HCT116 (cell line): ENCODE results near the gene TFE3. TPM values are rescaled to one million over a fixed set of nuclear protein-coding genes. Genes with fewer than 3 reads are reported as not detected.

ENCODE experiments used
- ATAC-seq: fragments of 200-7000 bp; cut with Tn5 transposase; 2 replicates; pipeline ENCODE4 v1.9.1; 2020; ENCODE audit warnings: mild to moderate bottlenecking, moderate library complexity
- BruUV-seq: library from RNA; stranded (reverse); fragments of 400-500 nt; replicated peaks from 2 replicates; lab custom pipeline; 2021; lab: Mats Ljungman, UMichigan
- CTCF ChIA-PET: fragments of 300-600 bp; sonication (Branson Sonifier 250); formaldehyde crosslinking; loops from one replicate; lab custom pipeline; 2021; ENCODE audit warnings: antibody characterized with exemption; lab: Charles Lee
- POLR2A ChIA-PET: fragments of 300-600, 350-600 bp; sonication (Branson Sonifier 250); formaldehyde crosslinking; loops from one replicate; lab custom pipeline; 2021; ENCODE audit warnings: antibody characterized with exemption; lab: Charles Lee
- RAD21 ChIA-PET, 2 experiments: fragments of 300-600 bp; sonication (Branson Sonifier 250); formaldehyde crosslinking; loops; one replicate each; lab custom pipeline; 2023; ENCODE audit warnings: low total read pairs in 2 of 2; ENCODE audit not compliant: uncharacterized antibody in 2 of 2, unreplicated experiment in 2 of 2, low non-redundant PET in 1 of 2; lab: Charles Lee
- DNase-seq: peaks from one replicate; pipeline ENCODE4 v3.0.0-alpha.2; 2010; ENCODE audit warnings: low read depth, low spot score
- H2AFZ ChIP-seq: fragments of 200-600 bp; shearing (Covaris generic), sonication (generic); 2 replicates; pipeline ENCODE4 v1.6.1; 2017; ENCODE audit warnings: low read depth, mixed run types, mixed read lengths, antibody characterized with exemption, low read length; ENCODE audit not compliant: poor library complexity, severe bottlenecking
- H3K27ac ChIP-seq: 2 replicates; pipeline ENCODE4 v1.5.1; 2012; ENCODE audit warnings: low read depth, low read length
- H3K27me3 ChIP-seq: fragments of 200-600 bp; sonication (generic); 2 replicates; pipeline ENCODE4 v1.6.1; 2016; ENCODE audit warnings: mixed run types, low read length, mixed read lengths; ENCODE audit not compliant: insufficient read depth
- H3K36me3 ChIP-seq, 2 experiments: fragments of 200-500 bp in 1 of 2; fragments of 200-600 bp in 1 of 2; sonication (Bioruptor generic) in 1 of 2; sonication (generic) in 1 of 2; 2 replicates each; pipeline versions ENCODE4 v1.5.1 to v1.6.1; 2014 to 2016; ENCODE audit warnings: low read length in 2 of 2, inconsistent platforms in 1 of 2, mixed read lengths in 1 of 2, mixed run types in 1 of 2; ENCODE audit not compliant: insufficient read depth in 2 of 2, control insufficient read depth in 1 of 2
- H3K4me1 ChIP-seq, 2 experiments: fragments of 200-600 bp in 1 of 2; sonication (generic) in 1 of 2; 2 replicates each; pipeline versions ENCODE4 v1.5.1 to v1.6.1; 2012 to 2017; ENCODE audit warnings: low read length in 2 of 2, inconsistent platforms in 1 of 2, mild to moderate bottlenecking in 1 of 2, mixed read lengths in 1 of 2, mixed run types in 1 of 2, moderate library complexity in 1 of 2; ENCODE audit not compliant: insufficient read depth in 2 of 2, control insufficient read depth in 1 of 2
- H3K4me2 ChIP-seq: fragments of 200-600 bp; sonication (generic); 2 replicates; pipeline ENCODE4 v1.6.1; 2017; ENCODE audit warnings: mixed run types, low read length, mixed read lengths
- H3K4me3 ChIP-seq, 2 experiments: fragments of 200-600 bp in 1 of 2; sonication (generic) in 1 of 2; replicated peaks in 1 of 2; 2 replicates each; pipeline ENCODE4 v1.5.1; 2011 to 2016; ENCODE audit warnings: low read length in 2 of 2, control low read depth in 1 of 2, low read depth in 1 of 2, mild to moderate bottlenecking in 1 of 2, mixed read lengths in 1 of 2, mixed run types in 1 of 2
- H3K79me2 ChIP-seq: fragments of 200-600 bp; sonication (generic); 2 replicates; pipeline ENCODE4 v1.6.1; 2017; ENCODE audit warnings: mild to moderate bottlenecking, mixed run types, low read length, moderate library complexity, mixed read lengths; ENCODE audit not compliant: insufficient read depth
- H3K9ac ChIP-seq: fragments of 200-600 bp; sonication (generic); 2 replicates; pipeline ENCODE4 v1.6.1; 2016; ENCODE audit warnings: low read length, mixed read lengths
- H3K9me2 ChIP-seq: fragments of 200-600 bp; sonication (generic), shearing (Covaris generic); 2 replicates; pipeline ENCODE4 v1.6.1; 2017; ENCODE audit warnings: mixed run types, mild to moderate bottlenecking, moderate library complexity; ENCODE audit not compliant: insufficient read depth
- H3K9me3 ChIP-seq, 2 experiments: fragments of 200-500 bp in 1 of 2; fragments of 200-600 bp in 1 of 2; sonication (Bioruptor generic) in 1 of 2; sonication (generic) in 1 of 2; 2 replicates each; pipeline ENCODE4 v1.6.1; 2014 to 2017; ENCODE audit warnings: low read length in 2 of 2, mixed read lengths in 2 of 2, inconsistent platforms in 1 of 2, low read depth in 1 of 2, mild to moderate bottlenecking in 1 of 2, mixed run types in 1 of 2, moderate library complexity in 1 of 2; ENCODE audit not compliant: control insufficient read depth in 1 of 2, insufficient read depth in 1 of 2
- H4K20me1 ChIP-seq: fragments of 200-600 bp; sonication (generic), shearing (Covaris generic); 2 replicates; pipeline ENCODE4 v1.6.1; 2017; ENCODE audit warnings: mixed run types, mild to moderate bottlenecking, moderate library complexity; ENCODE audit not compliant: insufficient read depth
- CEBPB ChIP-seq: IDR thresholded peaks from 2 replicates; pipeline ENCODE4 v1.6.1; 2012; ENCODE audit warnings: low read depth
- ELF1 ChIP-seq: IDR thresholded peaks from 2 replicates; pipeline ENCODE4 v1.6.1; 2012; ENCODE audit warnings: low read depth, borderline replicate concordance
- FOSL1 ChIP-seq: IDR thresholded peaks from 2 replicates; pipeline ENCODE4 v1.6.1; 2012; ENCODE audit warnings: low read depth
- JUND ChIP-seq: IDR thresholded peaks from 2 replicates; pipeline ENCODE4 v1.6.1; 2012
- POLR2AphosphoS5 ChIP-seq: IDR thresholded peaks from 2 replicates; pipeline ENCODE4 v1.6.1; 2011; ENCODE audit warnings: mild to moderate bottlenecking, low read depth, low read length, moderate library complexity
- SP1 ChIP-seq: IDR thresholded peaks from 2 replicates; pipeline ENCODE4 v1.6.1; 2012; ENCODE audit warnings: low read depth
- ZFX ChIP-seq: fragments of 450-650 bp; IDR thresholded peaks from 2 replicates; pipeline ENCODE4 v1.6.1; 2017
- intact Hi-C: fragments of 100-400 bp; cut with micrococcal nuclease; formaldehyde crosslinking; loops from 2 replicates; pipeline ENCODE4 v1.10.0; 2022
- total RNA-seq: library from RNA; stranded (reverse); gene quantifications from one replicate; pipeline ENCODE4 v1.2.1, GENCODE V29; 2021; ENCODE audit not compliant: unreplicated experiment
- TF ChIP-seq, protein P1 (sequence below): IDR thresholded peaks from 2 replicates; pipeline ENCODE4 v1.6.1; 2012
- TF ChIP-seq, protein P2 (sequence below), 3 experiments: fragments of 200-600 bp in 1 of 3; sonication (generic) in 1 of 3; IDR thresholded peaks in 2 of 3; conservative IDR thresholded peaks in 1 of 3; 2 replicates each; pipeline ENCODE4 v1.5.1; 2012 to 2017; ENCODE audit warnings: low read depth in 2 of 3, low read length in 2 of 3, antibody characterized with exemption in 1 of 3, borderline replicate concordance in 1 of 3, control low read depth in 1 of 3, mild to moderate bottlenecking in 1 of 3, mixed read lengths in 1 of 3, mixed run types in 1 of 3, moderate library complexity in 1 of 3; ENCODE audit not compliant: insufficient read depth in 1 of 3
- TF ChIP-seq, protein P3 (sequence below): IDR thresholded peaks from 2 replicates; pipeline ENCODE4 v1.6.1; 2011; ENCODE audit warnings: mild to moderate bottlenecking, low read length, moderate library complexity; ENCODE audit not compliant: insufficient replicate concordance; ENCODE audit errors: extremely low read depth

TFE3 gene
- total RNA-seq, 1 experiment from 2014 or later = 17.1 TPM

DNA sequence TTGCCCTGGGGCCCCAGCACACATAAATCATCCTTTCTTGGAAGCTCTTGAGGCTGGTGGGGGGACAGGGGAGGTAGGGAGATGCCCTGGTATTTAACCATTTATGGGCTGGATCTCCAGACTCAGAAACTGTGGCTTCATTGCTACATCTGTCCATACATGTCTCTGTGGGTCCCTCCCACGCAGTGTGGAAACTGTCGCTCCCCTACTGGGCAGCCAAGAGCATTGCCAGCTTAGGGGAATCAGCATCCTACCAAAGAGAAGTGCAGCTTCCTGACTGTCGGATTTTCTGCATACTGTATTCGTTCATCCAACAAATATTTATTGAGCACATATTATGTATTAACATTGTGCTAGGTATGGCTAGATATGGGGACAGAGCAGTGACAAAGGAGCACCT is 44.8 kb downstream of the TFE3 start:
- H3K36me3 ChIP-seq = no peaks in the 10 kb centered on the region; a peak in 1 of 4 replicates
- H3K9me3 ChIP-seq = no peaks in the 10 kb centered on the region
- no TSS peak for BruUV-seq
- no peaks in the 10 kb centered on the region for H3K27me3 ChIP-seq
- DNase-seq (no peak), ATAC-seq (no peak)
- no peak overlapping the region for H3K4me2 ChIP-seq
- intact Hi-C loops = no loop called here
- H3K9me2 ChIP-seq = no peaks in the 10 kb centered on the region
- H3K4me1 ChIP-seq = peaks cover 0 to 7% of the 10 kb centered on the region in 2 experiments; a peak in 1 of 4 replicates
- no peak for TF ChIP-seq ELF1
- TF ChIP-seq POLR2AphosphoS5 = no peak
- no peak for TF ChIP-seq ZFX
- TF ChIP-seq CEBPB = no peak
- TF ChIP-seq, protein P1, sequence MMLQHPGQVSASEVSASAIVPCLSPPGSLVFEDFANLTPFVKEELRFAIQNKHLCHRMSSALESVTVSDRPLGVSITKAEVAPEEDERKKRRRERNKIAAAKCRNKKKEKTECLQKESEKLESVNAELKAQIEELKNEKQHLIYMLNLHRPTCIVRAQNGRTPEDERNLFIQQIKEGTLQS = no peak
- no peak for TF ChIP-seq SP1
- no peak for TF ChIP-seq FOSL1
- TF ChIP-seq JUND = no peak
- TF ChIP-seq, protein P2, sequence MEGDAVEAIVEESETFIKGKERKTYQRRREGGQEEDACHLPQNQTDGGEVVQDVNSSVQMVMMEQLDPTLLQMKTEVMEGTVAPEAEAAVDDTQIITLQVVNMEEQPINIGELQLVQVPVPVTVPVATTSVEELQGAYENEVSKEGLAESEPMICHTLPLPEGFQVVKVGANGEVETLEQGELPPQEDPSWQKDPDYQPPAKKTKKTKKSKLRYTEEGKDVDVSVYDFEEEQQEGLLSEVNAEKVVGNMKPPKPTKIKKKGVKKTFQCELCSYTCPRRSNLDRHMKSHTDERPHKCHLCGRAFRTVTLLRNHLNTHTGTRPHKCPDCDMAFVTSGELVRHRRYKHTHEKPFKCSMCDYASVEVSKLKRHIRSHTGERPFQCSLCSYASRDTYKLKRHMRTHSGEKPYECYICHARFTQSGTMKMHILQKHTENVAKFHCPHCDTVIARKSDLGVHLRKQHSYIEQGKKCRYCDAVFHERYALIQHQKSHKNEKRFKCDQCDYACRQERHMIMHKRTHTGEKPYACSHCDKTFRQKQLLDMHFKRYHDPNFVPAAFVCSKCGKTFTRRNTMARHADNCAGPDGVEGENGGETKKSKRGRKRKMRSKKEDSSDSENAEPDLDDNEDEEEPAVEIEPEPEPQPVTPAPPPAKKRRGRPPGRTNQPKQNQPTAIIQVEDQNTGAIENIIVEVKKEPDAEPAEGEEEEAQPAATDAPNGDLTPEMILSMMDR (IDR thresholded peaks at IDR 0.05 in 2 of 3, conservative IDR thresholded peaks at IDR 0.05 in 1 of 3; ENCODE audit: borderline replicate concordance in 1 of 3, insufficient read depth in 1 of 3, low read depth in 2 of 3, low read length in 2 of 3) = no peak
- TF ChIP-seq, protein P3, sequence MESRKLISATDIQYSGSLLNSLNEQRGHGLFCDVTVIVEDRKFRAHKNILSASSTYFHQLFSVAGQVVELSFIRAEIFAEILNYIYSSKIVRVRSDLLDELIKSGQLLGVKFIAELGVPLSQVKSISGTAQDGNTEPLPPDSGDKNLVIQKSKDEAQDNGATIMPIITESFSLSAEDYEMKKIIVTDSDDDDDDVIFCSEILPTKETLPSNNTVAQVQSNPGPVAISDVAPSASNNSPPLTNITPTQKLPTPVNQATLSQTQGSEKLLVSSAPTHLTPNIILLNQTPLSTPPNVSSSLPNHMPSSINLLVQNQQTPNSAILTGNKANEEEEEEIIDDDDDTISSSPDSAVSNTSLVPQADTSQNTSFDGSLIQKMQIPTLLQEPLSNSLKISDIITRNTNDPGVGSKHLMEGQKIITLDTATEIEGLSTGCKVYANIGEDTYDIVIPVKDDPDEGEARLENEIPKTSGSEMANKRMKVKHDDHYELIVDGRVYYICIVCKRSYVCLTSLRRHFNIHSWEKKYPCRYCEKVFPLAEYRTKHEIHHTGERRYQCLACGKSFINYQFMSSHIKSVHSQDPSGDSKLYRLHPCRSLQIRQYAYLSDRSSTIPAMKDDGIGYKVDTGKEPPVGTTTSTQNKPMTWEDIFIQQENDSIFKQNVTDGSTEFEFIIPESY = no peak
- H3K4me3 ChIP-seq = no peak overlapping the region
- CTCF ChIA-PET = no interaction called here
- H4K20me1 ChIP-seq = no peaks in the 10 kb centered on the region
- no peak overlapping the region for H3K27ac ChIP-seq
- POLR2A ChIA-PET = no interaction called here
- H3K79me2 ChIP-seq = peaks cover 5% of the 10 kb centered on the region; the same call in 1 of the 2 replicates
- H3K9ac ChIP-seq = no peak overlapping the region
- RAD21 ChIA-PET = no interaction called here
- no peak overlapping the region for H2AFZ ChIP-seq
